CD14-positive monocyte (primary cell): ENCODE results near the gene SHISA6. TPM values are rescaled to one million over a fixed set of nuclear protein-coding genes. Genes with fewer than 3 reads are reported as not detected.

Source experiments
- DNase-seq, 3 donors: peaks; one replicate each; pipeline ENCODE4 v3.0.0-alpha.2; 2011 to 2022
- H2AFZ ChIP-seq: 2 replicates; pipeline ENCODE4 v1.6.0; 2012; ENCODE audit warnings: mild to moderate bottlenecking, low read depth, low read length, inconsistent platforms; ENCODE audit not compliant: insufficient read depth, poor library complexity, severe bottlenecking
- H3K27ac ChIP-seq, 2 donors: 1 replicate in 1 of 2; 2 replicates in 1 of 2; pipeline ENCODE4 v1.5.1; 2012 to 2013; ENCODE audit warnings: low read length in 2 of 2, control low read depth in 1 of 2, inconsistent platforms in 1 of 2, low read depth in 1 of 2, mild to moderate bottlenecking in 1 of 2
- H3K27me3 ChIP-seq, 2 donors: one replicate each; pipeline versions ENCODE4 v1.6.0 to v1.6.1; 2011 to 2013; ENCODE audit warnings: low read length in 2 of 2; ENCODE audit not compliant: control insufficient read depth in 2 of 2, insufficient read depth in 2 of 2
- H3K36me3 ChIP-seq, 2 donors: replicated peaks in 1 of 2; 1 replicate in 1 of 2; 2 replicates in 1 of 2; pipeline versions ENCODE4 v1.5.1 to v1.6.1; 2012 to 2013; ENCODE audit warnings: low read length in 2 of 2, control low read depth in 1 of 2, inconsistent platforms in 1 of 2, mild to moderate bottlenecking in 1 of 2; ENCODE audit not compliant: insufficient read depth in 2 of 2, control insufficient read depth in 1 of 2
- H3K4me1 ChIP-seq, 2 donors: 1 replicate in 1 of 2; 2 replicates in 1 of 2; pipeline versions ENCODE4 v1.5.1 to v1.6.1; 2012 to 2013; ENCODE audit warnings: low read length in 2 of 2, control low read depth in 1 of 2, inconsistent platforms in 1 of 2, mild to moderate bottlenecking in 1 of 2, moderate library complexity in 1 of 2; ENCODE audit not compliant: insufficient read depth in 2 of 2, control insufficient read depth in 1 of 2
- H3K4me2 ChIP-seq: replicated peaks from 2 replicates; pipeline ENCODE3; 2012; ENCODE audit warnings: low read length, moderate library complexity, mild to moderate bottlenecking; ENCODE audit not compliant: poor library complexity, severe bottlenecking; ENCODE audit errors: extremely low read depth
- H3K4me3 ChIP-seq, 3 experiments: fragments of 200-600 bp in 1 of 3; sonication (generic) in 1 of 3; replicated peaks in 1 of 3; 1 replicate in 2 of 3; 2 replicates in 1 of 3; pipeline ENCODE4 v1.5.1; 2011 to 2013; ENCODE audit warnings: low read length in 3 of 3, mild to moderate bottlenecking in 3 of 3, control low read depth in 2 of 3, low read depth in 2 of 3, inconsistent platforms in 1 of 3, moderate library complexity in 1 of 3
- H3K79me2 ChIP-seq: 2 replicates; pipeline ENCODE4 v1.6.0; 2012; ENCODE audit warnings: mild to moderate bottlenecking, control low read depth, inconsistent platforms, low read length, moderate library complexity; ENCODE audit not compliant: insufficient read depth
- H3K9ac ChIP-seq: 2 replicates; pipeline ENCODE4 v1.6.0; 2017; ENCODE audit warnings: low read length, mild to moderate bottlenecking; ENCODE audit not compliant: insufficient read depth, poor library complexity, severe bottlenecking
- H3K9me3 ChIP-seq, 2 donors: replicated peaks in 1 of 2; 1 replicate in 1 of 2; 2 replicates in 1 of 2; pipeline versions ENCODE4 v1.5.1 to v1.6.1; 2012 to 2013; ENCODE audit warnings: low read length in 2 of 2, control low read depth in 1 of 2; ENCODE audit not compliant: control insufficient read depth in 1 of 2, insufficient read depth in 1 of 2
- H4K20me1 ChIP-seq: 2 replicates; pipeline ENCODE4 v1.6.0; 2012; ENCODE audit warnings: mild to moderate bottlenecking, low read length, control low read depth, moderate library complexity; ENCODE audit not compliant: insufficient read depth
- H3K27ac Mint-ChIP-seq, 7 donors: one replicate each; pipeline ENCODE4 v1.8.0; 2020; ENCODE audit warnings: mild to moderate bottlenecking in 7 of 7, mixed read lengths in 7 of 7, moderate library complexity in 6 of 7, inconsistent platforms in 2 of 7
- H3K27me3 Mint-ChIP-seq, 3 donors: one replicate each; pipeline ENCODE4 v1.8.0; 2021 to 2022; ENCODE audit warnings: low read depth in 3 of 3, mild to moderate bottlenecking in 3 of 3, mixed read lengths in 3 of 3, moderate library complexity in 3 of 3, inconsistent platforms in 1 of 3
- H3K36me3 Mint-ChIP-seq, 2 donors: one replicate each; pipeline ENCODE4 v1.8.0; 2020; ENCODE audit warnings: mixed read lengths in 2 of 2, inconsistent platforms in 1 of 2, mild to moderate bottlenecking in 1 of 2
- H3K4me1 Mint-ChIP-seq: one replicate; pipeline ENCODE4 v1.8.0; 2020; ENCODE audit warnings: mild to moderate bottlenecking, mixed read lengths
- H3K4me3 Mint-ChIP-seq, 2 donors: one replicate each; pipeline ENCODE4 v1.8.0; 2020; ENCODE audit warnings: mild to moderate bottlenecking in 2 of 2, mixed read lengths in 2 of 2, moderate library complexity in 1 of 2
- H3K9me3 Mint-ChIP-seq, 7 donors: one replicate each; pipeline ENCODE4 v1.8.0; 2020 to 2022; ENCODE audit warnings: mixed read lengths in 7 of 7, mild to moderate bottlenecking in 6 of 7, moderate library complexity in 6 of 7, inconsistent platforms in 2 of 7
- WGBS: methylation state at CpG from one replicate; pipeline ENCODE4 v1.1.5; 2013; ENCODE audit warnings: missing lambda C conversion rate; ENCODE audit not compliant: insufficient coverage; 5-methylcytosine and 5-hydroxymethylcytosine counted together
- intact Hi-C, 2 donors: fragments of 100-400 bp; cut with micrococcal nuclease; formaldehyde crosslinking; loops; one replicate each; pipeline versions ENCODE4 v1.15.0 to v1.15.1; 2023
- polyA plus RNA-seq, 3 donors: library from polyadenylated mRNA; depleted of rRNA in 1 of 3; unstranded in 2 of 3; stranded (reverse) in 1 of 3; fragments of 300-500 nt in 2 of 3; fragments of >200 nt in 1 of 3; fragmentation: Illumina TruSeq in 2 of 3; gene quantifications; 1 replicate in 2 of 3; 2 replicates in 1 of 3; pipeline ENCODE4 v1.2.3, GENCODE V29; 2012 to 2021
- TF ChIP-seq, protein P1 (sequence below): fragments of 200-600 bp; IDR thresholded peaks from one replicate; pipeline ENCODE4 v1.8.0; 2022; ENCODE audit warnings: antibody characterized with exemption, mild to moderate bottlenecking

SHISA6 gene
- polyA plus RNA-seq, 3 donors, result not detected

DNA sequence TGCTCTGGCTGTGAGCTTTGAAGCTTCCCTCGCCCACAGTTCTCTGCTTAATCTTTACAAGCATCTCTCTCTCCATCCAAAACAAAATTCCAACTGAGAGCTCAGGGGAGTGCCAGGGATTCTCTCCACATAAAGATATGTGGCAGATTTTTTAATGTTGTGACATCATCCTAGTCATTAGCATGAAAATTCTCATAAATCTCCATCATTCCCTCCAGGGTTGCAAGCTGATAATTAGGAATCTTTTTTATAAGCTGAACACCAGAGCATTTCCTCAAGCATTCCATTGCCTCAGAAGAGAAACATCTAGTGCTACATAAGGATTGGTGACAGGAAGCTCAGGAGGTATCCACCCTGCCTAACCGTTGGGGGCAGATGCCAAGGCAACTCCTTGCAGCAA is 274.9 kb downstream of the SHISA6 start:
- H3K4me3 Mint-ChIP-seq, result no peak overlapping the region
- H3K36me3 Mint-ChIP-seq, result no peaks in the 10 kb centered on the region
- H3K4me1 ChIP-seq, result no peaks in the 10 kb centered on the region
- H3K36me3 ChIP-seq, result no peaks in the 10 kb centered on the region
- H3K4me3 ChIP-seq, result no peak overlapping the region
- no peak overlapping the region for H2AFZ ChIP-seq
- peaks cover 0 to 15% (median 5%) of the 10 kb centered on the region in 7 donors for H3K9me3 Mint-ChIP-seq
- WGBS, result 82% methylated on average over 1 of the region's 2 CpGs
- H3K27ac Mint-ChIP-seq, result no peak overlapping the region
- H4K20me1 ChIP-seq, result no peaks in the 10 kb centered on the region
- intact Hi-C loops, result no loop called here
- no peaks in the 10 kb centered on the region for H3K4me1 Mint-ChIP-seq
- DNase-seq, result no peak
- H3K27me3 Mint-ChIP-seq, result peaks cover 0 to 3% (median 0%) of the 10 kb centered on the region in 3 donors
- no peaks in the 10 kb centered on the region for H3K27me3 ChIP-seq
- TF ChIP-seq, protein P1, sequence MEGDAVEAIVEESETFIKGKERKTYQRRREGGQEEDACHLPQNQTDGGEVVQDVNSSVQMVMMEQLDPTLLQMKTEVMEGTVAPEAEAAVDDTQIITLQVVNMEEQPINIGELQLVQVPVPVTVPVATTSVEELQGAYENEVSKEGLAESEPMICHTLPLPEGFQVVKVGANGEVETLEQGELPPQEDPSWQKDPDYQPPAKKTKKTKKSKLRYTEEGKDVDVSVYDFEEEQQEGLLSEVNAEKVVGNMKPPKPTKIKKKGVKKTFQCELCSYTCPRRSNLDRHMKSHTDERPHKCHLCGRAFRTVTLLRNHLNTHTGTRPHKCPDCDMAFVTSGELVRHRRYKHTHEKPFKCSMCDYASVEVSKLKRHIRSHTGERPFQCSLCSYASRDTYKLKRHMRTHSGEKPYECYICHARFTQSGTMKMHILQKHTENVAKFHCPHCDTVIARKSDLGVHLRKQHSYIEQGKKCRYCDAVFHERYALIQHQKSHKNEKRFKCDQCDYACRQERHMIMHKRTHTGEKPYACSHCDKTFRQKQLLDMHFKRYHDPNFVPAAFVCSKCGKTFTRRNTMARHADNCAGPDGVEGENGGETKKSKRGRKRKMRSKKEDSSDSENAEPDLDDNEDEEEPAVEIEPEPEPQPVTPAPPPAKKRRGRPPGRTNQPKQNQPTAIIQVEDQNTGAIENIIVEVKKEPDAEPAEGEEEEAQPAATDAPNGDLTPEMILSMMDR, result no peak
- H3K79me2 ChIP-seq, result no peaks in the 10 kb centered on the region
- peaks cover 5 to 13% of the 10 kb centered on the region in 2 donors for H3K9me3 ChIP-seq
- H3K9ac ChIP-seq, result no peak overlapping the region
- H3K4me2 ChIP-seq, result no peak overlapping the region
- H3K27ac ChIP-seq, result no peak overlapping the region

DNA sequence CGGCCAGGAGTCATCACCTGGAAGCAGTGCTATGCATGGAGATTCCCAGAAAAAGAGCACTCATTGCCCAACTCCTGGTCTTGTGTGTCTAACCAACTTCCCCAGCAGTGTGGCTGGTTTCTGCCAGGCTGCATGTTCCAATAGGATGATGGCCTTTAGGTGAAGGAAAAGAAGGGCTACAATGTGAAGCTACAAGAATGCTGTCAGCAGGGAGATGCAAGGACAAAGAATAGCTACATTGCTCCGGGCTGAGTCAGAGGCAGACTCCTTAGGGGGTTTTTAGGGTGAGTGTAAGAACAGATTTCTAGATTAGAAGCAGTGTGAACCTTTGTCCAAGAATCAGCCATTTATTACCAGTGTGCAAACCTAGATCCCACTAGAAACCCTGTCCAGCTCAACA is 294.2 kb downstream of the SHISA6 start:
- Mint-ChIP-seq H3K9me3 (peaks cover 6 to 35% (median 22%) of the 10 kb centered on the region in 7 donors), H3K36me3 (no peaks in the 10 kb centered on the region), H3K27ac (no peak overlapping the region), H3K4me3 (no peak overlapping the region), H3K27me3 (no peaks in the 10 kb centered on the region), H3K4me1 (no peaks in the 10 kb centered on the region)
- Histone ChIP-seq H3K4me3 (no peak overlapping the region), H4K20me1 (no peaks in the 10 kb centered on the region), H3K27ac (no peak overlapping the region), H3K4me2 (no peak overlapping the region), H3K4me1 (no peaks in the 10 kb centered on the region), H3K79me2 (no peaks in the 10 kb centered on the region), H3K9me3 (peaks cover 21 to 40% of the 10 kb centered on the region in 2 donors), H3K9ac (no peak overlapping the region), H3K27me3 (no peaks in the 10 kb centered on the region), H2AFZ (no peak overlapping the region), H3K36me3 (no peaks in the 10 kb centered on the region)
- DNase-seq, result no peak
- WGBS, result 69% methylated on average over 2 of the region's 2 CpGs
- intact Hi-C loops, result no loop called here
- TF ChIP-seq, protein P1, result no peak
